Endothelial cell of umbilical vein (primary cell): ENCODE measurements around the gene ARHGEF16. TPM values are rescaled to one million over a fixed set of nuclear protein-coding genes. Genes with fewer than 3 reads are reported as not detected.

Source experiments
- BruUV-seq: library from RNA; stranded (reverse); fragments of 400-500 nt; replicated peaks from 2 replicates; lab custom pipeline; 2021; lab: Mats Ljungman, UMichigan
- CTCF ChIA-PET: fragments of 300-600, 350-600 bp; sonication (Branson Sonifier 250); formaldehyde crosslinking; loops from one replicate; lab custom pipeline; 2021; ENCODE audit warnings: antibody characterized with exemption, inconsistent platforms; lab: Charles Lee
- POLR2A ChIA-PET: fragments of 300-600, 350-600 bp; sonication (Branson Sonifier 250); formaldehyde crosslinking; loops from one replicate; lab custom pipeline; 2021; ENCODE audit warnings: antibody characterized with exemption, inconsistent platforms; lab: Charles Lee
- DNase-seq: peaks from one replicate; pipeline ENCODE4 v3.0.0-alpha.2; 2011; ENCODE audit warnings: low read depth, low spot score
- FAIRE-seq: peaks from 2 replicates; lab custom pipeline; 2011; peaks lifted over from hg19 to GRCh38; lab: Jason Lieb, UNC
- H2AFZ ChIP-seq: 2 replicates; pipeline ENCODE4 v1.6.0; 2012; ENCODE audit warnings: low read depth, low read length, control low read depth, inconsistent platforms
- H3K27ac ChIP-seq: 2 replicates; pipeline ENCODE4 v1.5.1; 2011; ENCODE audit warnings: low read depth, mild to moderate bottlenecking, control low read depth, low read length, moderate library complexity; ENCODE audit not compliant: insufficient read depth
- H3K27me3 ChIP-seq, 2 experiments: 2 replicates each; pipeline versions ENCODE4 v1.6.0 to v1.6.1; 2011; ENCODE audit warnings: low read length in 2 of 2, mixed read lengths in 1 of 2; ENCODE audit not compliant: control insufficient read depth in 2 of 2, insufficient read depth in 2 of 2
- H3K36me3 ChIP-seq, 2 experiments: 2 replicates in 1 of 2; 3 replicates in 1 of 2; pipeline ENCODE4 v1.5.1; 2011; ENCODE audit warnings: low read length in 2 of 2, mild to moderate bottlenecking in 1 of 2, moderate library complexity in 1 of 2; ENCODE audit not compliant: control insufficient read depth in 2 of 2, insufficient read depth in 2 of 2; ENCODE audit errors: extremely low read depth in 1 of 2
- H3K4me1 ChIP-seq: 3 replicates; pipeline ENCODE4 v1.5.1; 2011; ENCODE audit warnings: mild to moderate bottlenecking, low read length; ENCODE audit not compliant: control insufficient read depth, insufficient read depth; ENCODE audit errors: extremely low read depth
- H3K4me2 ChIP-seq: 2 replicates; pipeline ENCODE4 v1.6.1; 2011; ENCODE audit warnings: low read length, control low read depth, mixed read lengths; ENCODE audit not compliant: insufficient read depth
- H3K4me3 ChIP-seq, 3 experiments: fragments of 200-600 bp in 1 of 3; sonication (generic), shearing (Covaris generic) in 1 of 3; replicated peaks in 1 of 3; 2 replicates each; pipeline ENCODE4 v1.5.1; 2011 to 2016; ENCODE audit warnings: control low read depth in 3 of 3, low read length in 3 of 3, mild to moderate bottlenecking in 2 of 3, inconsistent platforms in 1 of 3, low read depth in 1 of 3, moderate library complexity in 1 of 3; ENCODE audit not compliant: insufficient read depth in 1 of 3
- H3K79me2 ChIP-seq: 2 replicates; pipeline ENCODE4 v1.6.0; 2012; ENCODE audit warnings: low read length, inconsistent platforms; ENCODE audit not compliant: control insufficient read depth, insufficient read depth
- H3K9ac ChIP-seq: replicated peaks from 2 replicates; pipeline ENCODE3; 2011; ENCODE audit warnings: low read length, control low read depth; ENCODE audit not compliant: insufficient read depth; ENCODE audit errors: extremely low read depth
- H3K9me1 ChIP-seq: replicated peaks from 3 replicates; pipeline ENCODE4 v1.6.0; 2011; ENCODE audit warnings: mild to moderate bottlenecking, low read length; ENCODE audit not compliant: control insufficient read depth, insufficient read depth; ENCODE audit errors: extremely low read depth
- H3K9me3 ChIP-seq: replicated peaks from 2 replicates; pipeline ENCODE4 v1.5.1; 2012; ENCODE audit warnings: low read length, inconsistent platforms; ENCODE audit not compliant: control insufficient read depth, insufficient read depth
- H4K20me1 ChIP-seq: replicated peaks from 2 replicates; pipeline ENCODE3; 2011; ENCODE audit warnings: mild to moderate bottlenecking, low read length; ENCODE audit not compliant: control insufficient read depth, insufficient read depth; ENCODE audit errors: extremely low read depth
- CTCF ChIP-seq, 2 donors: IDR thresholded peaks; 1 replicate in 1 of 2; 2 replicates in 1 of 2; pipeline ENCODE4 v1.5.1; 2011; ENCODE audit warnings: low read length in 2 of 2, mild to moderate bottlenecking in 2 of 2, moderate library complexity in 2 of 2, control low read depth in 1 of 2, inconsistent platforms in 1 of 2, low read depth in 1 of 2; ENCODE audit not compliant: insufficient read depth in 1 of 2; ENCODE audit errors: extremely low read depth in 1 of 2
- EZH2 ChIP-seq: IDR thresholded peaks from 2 replicates; pipeline ENCODE4 v1.6.1; 2012; ENCODE audit warnings: borderline replicate concordance, low read depth, mild to moderate bottlenecking, moderate library complexity, low read length, inconsistent platforms; ENCODE audit not compliant: severe bottlenecking
- FOS ChIP-seq: IDR thresholded peaks from 2 replicates; pipeline ENCODE4 v1.6.1; 2011; ENCODE audit warnings: mild to moderate bottlenecking, low read length, moderate library complexity, borderline replicate concordance; ENCODE audit not compliant: insufficient read depth
- GATA2 ChIP-seq: IDR thresholded peaks from 2 replicates; pipeline ENCODE4 v1.7.0; 2011; ENCODE audit warnings: low read depth, mild to moderate bottlenecking, moderate library complexity, mixed read lengths, low read length; ENCODE audit not compliant: insufficient read length, insufficient read depth
- JUN ChIP-seq: IDR thresholded peaks from 2 replicates; pipeline ENCODE4 v1.6.1; 2011; ENCODE audit warnings: borderline replicate concordance, low read depth; ENCODE audit not compliant: insufficient read length, insufficient read depth
- MAX ChIP-seq: IDR thresholded peaks from 2 replicates; pipeline ENCODE4 v1.6.1; 2011; ENCODE audit not compliant: insufficient read depth, insufficient read length
- MYC ChIP-seq: IDR thresholded peaks from one replicate; pipeline ENCODE4 v1.6.1; 2011; ENCODE audit warnings: mild to moderate bottlenecking, low read depth, low read length
- POLR2A ChIP-seq: IDR thresholded peaks from 2 replicates; pipeline ENCODE4 v1.6.1; 2012; ENCODE audit warnings: low read depth, mild to moderate bottlenecking, control low read depth, low read length
- POLR2AphosphoS5 ChIP-seq: IDR thresholded peaks from 2 replicates; pipeline ENCODE4 v1.6.1; 2012; ENCODE audit warnings: low read depth, mild to moderate bottlenecking, control low read depth, low read length, moderate library complexity; ENCODE audit not compliant: insufficient read depth
- dilution Hi-C: fragments of 300-500 bp; cut with MboI; formaldehyde crosslinking; loops from one replicate; pipeline ENCODE4 v1.15.0; 2019; ENCODE audit warnings: low sequenced_read_pairs; ENCODE audit not compliant: extremely low pct_ligation_motif_present
- intact Hi-C: fragments of 100-400 bp; cut with micrococcal nuclease; formaldehyde crosslinking; loops from one replicate; pipeline ENCODE4 v1.10.0; 2022
- polyA plus RNA-seq, 4 experiments: library from polyadenylated mRNA; depleted of rRNA in 3 of 4; stranded (reverse) in 3 of 4; unstranded in 1 of 4; fragments of >200 nt; gene quantifications; 2 replicates each; pipeline versions ENCODE4 v1.2.1 to v1.2.3, GENCODE V29; 2011 to 2012; ENCODE audit warnings: missing spikeins in 1 of 4
- total RNA-seq: library from RNA; stranded (reverse); gene quantifications from 2 replicates; pipeline ENCODE4 v1.2.3, GENCODE V29; 2021

The ARHGEF16 gene
- total and polyA plus RNA-seq, 2 donors (not counting 3 experiments of a cell fraction or from before 2014, with no cell fraction given), result 0.52 to 1.3 TPM

GRCh38 chr1:3507636-3508275, 53.3 kb downstream of the ARHGEF16 start:
- DNase-seq (no peak), FAIRE-seq (no peak)
- no peak overlapping the region for H2AFZ ChIP-seq
- no peaks in the 10 kb centered on the region for H3K9me1 ChIP-seq
- BruUV-seq, result no TSS peak
- no peaks in the 10 kb centered on the region for H3K79me2 ChIP-seq
- ChIA-PET POLR2A (no interaction called here), CTCF (interaction anchor here (1.0 to 1.2 kb wide), 3 partner anchors 17 to 111 kb away, joined by 3 to 4 read pairs (median 3); no protein-coding TSS in a partner anchor)
- H3K9ac ChIP-seq, result no peak overlapping the region
- H3K27ac ChIP-seq, result no peak overlapping the region
- H3K4me3 ChIP-seq, result no peak overlapping the region
- intact Hi-C loops, result no loop called here
- H3K27me3 ChIP-seq, result no peaks in the 10 kb centered on the region
- no peak overlapping the region for H3K4me2 ChIP-seq
- H3K36me3 ChIP-seq, result no peaks in the 10 kb centered on the region
- no peaks in the 10 kb centered on the region for H3K9me3 ChIP-seq
- TF ChIP-seq CTCF (IDR thresholded peaks at IDR 0.05; ENCODE audit: extremely low read depth in 1 of 2, insufficient read depth in 1 of 2, low read depth in 1 of 2, low read length in 2 of 2) (no peak), POLR2AphosphoS5 (no peak), FOS (no peak), JUN (no peak), EZH2 (no peak), POLR2A (no peak), GATA2 (no peak), MAX (no peak), MYC (no peak)
- dilution Hi-C loops, result no loop called here
- peaks cover 10% of the 10 kb centered on the region for H3K4me1 ChIP-seq
- no peaks in the 10 kb centered on the region for H4K20me1 ChIP-seq
